VCaP (cell line): Measurements from ENCODE around the gene VSIG10L2.

Experiments used
- H3K27ac ChIP-seq: fragments of 450-650 bp; 2 replicates; pipeline ENCODE4 v1.5.1; 2017
- CTCF ChIP-seq: fragments of 450-650 bp; conservative IDR thresholded peaks from 2 replicates; pipeline ENCODE4 v1.5.1; 2017; ENCODE audit warnings: mild to moderate bottlenecking, moderate library complexity

The VSIG10L2 gene

GRCh38 chr11:125923633-125924032 is 22.2 kb upstream of the VSIG10L2 start:
- H3K27ac ChIP-seq = no peak overlapping the region
- no peak for TF ChIP-seq CTCF

DNA sequence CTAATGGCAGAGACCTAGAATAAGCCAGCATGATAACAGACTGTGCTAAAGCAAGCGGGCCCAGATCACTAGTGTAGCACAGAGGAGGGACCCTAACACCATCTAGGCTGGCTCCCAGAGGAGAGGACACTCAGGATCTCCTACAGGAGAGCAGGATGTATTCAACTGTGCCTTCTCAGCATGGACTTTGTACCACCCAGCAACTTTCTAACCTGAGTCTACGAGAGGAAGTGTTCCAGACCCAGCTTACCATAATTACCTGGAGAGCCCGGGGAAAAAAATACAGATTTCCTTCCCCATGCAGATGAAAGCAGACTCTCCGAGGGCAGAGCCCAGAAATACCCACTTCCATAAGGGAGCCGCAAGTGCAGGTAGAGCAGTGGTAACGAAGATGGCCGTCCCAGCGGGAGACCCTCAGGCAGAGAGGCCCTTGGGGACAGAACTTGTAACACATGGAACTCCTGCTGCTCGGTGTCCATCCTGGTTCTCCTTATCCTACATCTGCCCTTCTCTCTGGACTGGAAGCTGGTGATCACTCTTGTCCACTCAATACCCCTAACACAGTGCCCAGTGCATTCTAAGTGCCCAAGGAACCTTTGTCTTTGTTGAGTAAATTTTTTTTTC is 21.3 kb upstream of the VSIG10L2 start:
- H3K27ac ChIP-seq = no peak overlapping the region
- TF ChIP-seq CTCF = no peak

GRCh38 chr11:125925247-125925740 is 20.6 kb upstream of the VSIG10L2 start:
- TF ChIP-seq CTCF = no peak
- no peak overlapping the region for H3K27ac ChIP-seq

DNA sequence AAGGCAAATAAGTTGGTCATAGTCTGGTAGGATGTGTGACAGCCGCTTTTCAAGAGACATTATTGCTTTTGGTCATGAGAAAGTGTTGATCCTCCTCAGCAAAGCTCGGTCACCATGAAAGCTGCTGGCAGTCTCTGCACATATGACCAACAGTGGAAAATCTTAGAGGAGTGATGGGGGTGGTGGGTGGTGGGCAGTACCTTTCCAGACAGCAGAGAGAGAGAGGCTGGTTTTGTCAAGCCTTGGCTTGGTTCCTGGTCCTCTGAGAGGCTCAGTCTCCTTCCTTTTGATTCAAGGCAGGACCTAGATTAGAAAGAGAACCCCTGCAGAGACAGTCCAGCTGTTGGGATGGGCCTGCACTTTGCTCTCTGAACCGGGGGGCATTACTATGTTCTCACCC is 20.0 kb upstream of the VSIG10L2 start:
- no peak overlapping the region for H3K27ac ChIP-seq
- TF ChIP-seq CTCF = no peak

DNA sequence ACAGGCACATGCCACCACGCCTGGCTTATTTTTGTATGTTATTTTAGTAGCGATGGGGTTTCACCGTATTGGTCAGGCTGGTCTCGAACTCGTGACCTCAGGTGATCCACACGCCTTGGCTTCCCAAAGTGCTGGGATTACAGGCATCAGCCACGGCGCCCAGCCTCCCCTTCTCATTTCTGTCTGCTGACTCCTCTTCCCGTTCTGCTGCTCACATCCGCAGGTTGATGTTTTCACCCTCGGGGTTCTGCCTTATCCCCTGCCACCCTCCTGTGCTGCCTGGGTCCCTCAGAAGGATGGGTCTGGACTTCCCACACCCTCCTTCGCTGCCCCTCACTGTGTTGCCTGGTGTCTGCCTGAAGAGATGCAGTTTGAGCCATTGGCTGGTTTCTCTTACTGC is 19.2 kb upstream of the VSIG10L2 start:
- TF ChIP-seq CTCF = no peak
- no peak overlapping the region for H3K27ac ChIP-seq

DNA sequence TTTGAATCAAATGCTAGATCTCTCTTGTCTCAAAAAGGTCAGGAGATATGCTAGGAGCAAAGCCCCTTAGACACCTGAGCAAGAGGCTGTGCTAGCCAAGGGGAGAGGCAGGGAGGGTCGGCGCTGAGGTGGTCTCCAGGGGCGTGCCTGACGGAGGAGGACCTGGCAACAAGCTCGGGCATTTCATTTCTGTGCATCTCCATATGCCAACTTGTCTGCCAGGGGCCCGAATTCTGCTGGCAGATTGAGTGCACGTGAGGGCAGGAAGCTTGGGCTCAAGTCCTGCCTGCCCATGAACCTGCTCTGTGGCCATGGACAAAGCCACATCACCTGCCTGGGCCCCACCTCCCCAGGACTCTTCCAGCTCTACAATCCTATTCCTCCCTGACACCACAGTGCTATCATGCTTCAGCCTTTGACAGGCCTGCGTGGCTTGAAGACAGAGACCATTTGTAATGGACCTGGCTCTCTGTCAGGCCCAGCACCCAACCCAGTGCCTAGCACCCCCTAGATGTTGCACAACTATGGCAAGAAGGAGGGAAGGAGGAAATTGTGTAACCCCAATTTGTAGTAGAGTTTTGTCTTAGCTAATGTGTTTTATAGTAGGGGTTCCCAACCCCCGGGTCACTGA is 16.3 kb upstream of the VSIG10L2 start:
- TF ChIP-seq CTCF = no peak
- H3K27ac ChIP-seq = no peak overlapping the region

DNA sequence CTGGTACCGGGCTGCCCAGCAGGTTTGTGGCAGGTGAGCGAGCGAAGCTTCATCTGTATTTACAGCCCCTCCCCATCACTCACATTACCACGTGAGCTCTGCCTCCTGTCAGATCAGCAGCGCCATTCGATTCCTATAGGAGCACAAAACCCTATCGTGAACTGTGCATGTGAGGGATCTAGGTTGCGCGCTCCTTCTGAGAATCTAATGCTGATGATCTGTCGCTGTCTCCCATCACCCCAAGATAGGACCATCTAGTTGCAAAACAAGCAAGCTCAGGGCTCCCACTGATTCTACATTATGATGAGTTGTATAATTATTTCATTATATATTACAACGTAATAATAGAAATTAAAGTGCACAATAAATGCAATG is 15.8 kb upstream of the VSIG10L2 start:
- no peak overlapping the region for H3K27ac ChIP-seq
- no peak for TF ChIP-seq CTCF
